Tibial nerve (tissue), 4 donors: ENCODE measurements around the gene NCOA3.

Experiments used
- EP300 ChIP-seq, 2 donors: sonication (generic); formaldehyde crosslinking; IDR thresholded peaks; one replicate each; pipeline ENCODE4 v1.6.1; 2017; ENCODE audit warnings: antibody characterized with exemption in 2 of 2, mild to moderate bottlenecking in 1 of 2
- POLR2A ChIP-seq, 2 donors: fragments of 450-650 bp; IDR thresholded peaks; one replicate each; pipeline ENCODE4 v1.6.1; 2017; ENCODE audit warnings: antibody characterized with exemption in 2 of 2, mild to moderate bottlenecking in 2 of 2, moderate library complexity in 2 of 2
- TF ChIP-seq, protein P1 (sequence below), 5 experiments: fragments of 200-600 bp in 3 of 5; fragments of 450-650 bp in 2 of 5; sonication (generic) in 3 of 5; IDR thresholded peaks; one replicate each; pipeline ENCODE4 v1.5.1; 2016 to 2019; ENCODE audit warnings: antibody characterized with exemption in 5 of 5, mild to moderate bottlenecking in 3 of 5, moderate library complexity in 2 of 5

DNA sequence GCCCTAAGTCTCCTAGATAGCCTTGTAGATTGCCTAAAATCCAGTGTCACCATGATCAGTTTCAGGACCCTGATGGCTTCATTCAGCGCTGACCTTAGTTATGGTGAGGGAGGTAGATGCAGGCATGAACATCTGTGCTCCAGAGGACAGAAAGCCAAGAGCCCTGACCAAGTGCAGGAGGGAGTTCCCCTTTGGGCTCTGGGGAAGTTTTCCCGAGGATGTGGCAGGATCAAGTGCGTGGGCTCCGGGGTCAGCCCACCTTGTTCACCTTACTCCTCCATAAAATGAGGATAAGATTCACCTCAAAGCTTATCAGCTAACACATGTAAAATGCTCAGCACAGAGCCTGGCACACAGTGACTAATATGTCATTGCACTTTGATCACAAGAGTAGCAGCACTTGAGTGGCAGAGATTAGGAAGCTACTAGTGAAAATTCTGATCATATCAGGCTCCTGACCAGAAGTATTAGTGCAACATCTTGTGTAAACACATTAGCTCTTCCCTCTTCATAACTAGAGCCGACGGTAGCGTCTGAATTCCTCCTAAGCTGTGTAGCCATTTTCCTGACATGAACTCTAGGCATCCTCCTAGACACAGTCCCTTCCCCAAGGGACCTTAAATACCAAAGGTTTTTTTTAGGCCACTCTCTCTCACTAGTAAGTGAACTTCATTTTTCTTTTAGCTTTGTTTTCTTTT, 158.4 kb downstream of the NCOA3 start:
- TF ChIP-seq, protein P1, sequence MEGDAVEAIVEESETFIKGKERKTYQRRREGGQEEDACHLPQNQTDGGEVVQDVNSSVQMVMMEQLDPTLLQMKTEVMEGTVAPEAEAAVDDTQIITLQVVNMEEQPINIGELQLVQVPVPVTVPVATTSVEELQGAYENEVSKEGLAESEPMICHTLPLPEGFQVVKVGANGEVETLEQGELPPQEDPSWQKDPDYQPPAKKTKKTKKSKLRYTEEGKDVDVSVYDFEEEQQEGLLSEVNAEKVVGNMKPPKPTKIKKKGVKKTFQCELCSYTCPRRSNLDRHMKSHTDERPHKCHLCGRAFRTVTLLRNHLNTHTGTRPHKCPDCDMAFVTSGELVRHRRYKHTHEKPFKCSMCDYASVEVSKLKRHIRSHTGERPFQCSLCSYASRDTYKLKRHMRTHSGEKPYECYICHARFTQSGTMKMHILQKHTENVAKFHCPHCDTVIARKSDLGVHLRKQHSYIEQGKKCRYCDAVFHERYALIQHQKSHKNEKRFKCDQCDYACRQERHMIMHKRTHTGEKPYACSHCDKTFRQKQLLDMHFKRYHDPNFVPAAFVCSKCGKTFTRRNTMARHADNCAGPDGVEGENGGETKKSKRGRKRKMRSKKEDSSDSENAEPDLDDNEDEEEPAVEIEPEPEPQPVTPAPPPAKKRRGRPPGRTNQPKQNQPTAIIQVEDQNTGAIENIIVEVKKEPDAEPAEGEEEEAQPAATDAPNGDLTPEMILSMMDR (IDR thresholded peaks at IDR 0.05): no peak
- TF ChIP-seq EP300 (IDR thresholded peaks at IDR 0.05) (no peak), POLR2A (IDR thresholded peaks at IDR 0.05) (no peak)
